ENCODE results near the gene NOP56.
A peak's percentile ranks its signal among the peaks of the same experiment; 100 is the strongest.
"Not testable (repeated sequence)": the region's sequence is repeated elsewhere in the genome, so short reads cannot be mapped to it uniquely, and the experiment has no call there.

The NOP56 gene

GRCh38 chr20:2643708-2644107 is 8.7 kb upstream of the NOP56 start:
- DNase-seq (ENCODE audit: low read depth in 2 of 2) = no peak

GRCh38 chr20:2652724-2653555 is 508 bp downstream of the NOP56 start:
- no peak for DNase-seq (ENCODE audit: low read depth in 2 of 2)

GRCh38 chr20:2653556-2654383 is 1.3 kb downstream of the NOP56 start:
- DNase-seq (ENCODE audit: low read depth in 2 of 2) = no peak

GRCh38 chr20:2654384-2654822 is 2.0 kb downstream of the NOP56 start:
- DNase-seq (ENCODE audit: low read depth in 2 of 2) = no peak

GRCh38 chr20:2654831-2655230 is 2.4 kb downstream of the NOP56 start:
- no peak for DNase-seq (ENCODE audit: low read depth in 2 of 2)

GRCh38 chr20:2655331-2656116 is 3.1 kb downstream of the NOP56 start:
- no peak for DNase-seq (ENCODE audit: low read depth in 2 of 2)

- no peak for DNase-seq (ENCODE audit: low read depth in 2 of 2)
These were observed 4.2 kb downstream of the NOP56 start for GRCh38 chr20:2656471-2657117.

- no peak for DNase-seq (ENCODE audit: low read depth in 2 of 2)
These were observed 4.8 kb downstream of the NOP56 start for GRCh38 chr20:2657241-2657640.

- DNase-seq (ENCODE audit: low read depth in 2 of 2) = no peak
These were observed 5.2 kb downstream of the NOP56 start for GRCh38 chr20:2657674-2658073.

- DNase-seq (ENCODE audit: low read depth in 2 of 2) = no peak
These were observed 6.3 kb downstream of the NOP56 start for GRCh38 chr20:2658414-2659354.

- DNase-seq (ENCODE audit: low read depth in 2 of 2) = no peak
These were observed 7.1 kb downstream of the NOP56 start for GRCh38 chr20:2659547-2659946.

GRCh38 chr20:2663364-2663886 is 11.0 kb downstream of the NOP56 start:
- no peak for DNase-seq (ENCODE audit: low read depth in 2 of 2)

- DNase-seq (ENCODE audit: low read depth in 2 of 2) = peak; percentile 86 to 88
These were observed 11.7 kb downstream of the NOP56 start, which contains the start of gene IDH3B for GRCh38 chr20:2663887-2664719. TSS of gene IDH3B (minus strand) at chr20:2664216. CDS start at chr20:2664188, 28 bp downstream.

GRCh38 chr20:2671977-2672376 is 19.5 kb downstream of the NOP56 start:
- DNase-seq (ENCODE audit: low read depth in 2 of 2) = no peak

- no peak for DNase-seq (ENCODE audit: low read depth in 2 of 2)
These were observed 20.0 kb downstream of the NOP56 start for GRCh38 chr20:2672446-2672845.

- DNase-seq (ENCODE audit: low read depth in 2 of 2) = no peak
These were observed 21.0 kb downstream of the NOP56 start for GRCh38 chr20:2673453-2673852.

- DNase-seq (ENCODE audit: low read depth in 2 of 2) = no peak
These were observed 27.6 kb downstream of the NOP56 start for GRCh38 chr20:2680046-2680445.

GRCh38 chr20:2682040-2682439 is 29.6 kb downstream of the NOP56 start:
- DNase-seq (ENCODE audit: low read depth in 2 of 2) = not testable (repeated sequence)

GRCh38 chr20:2684817-2685216 is 32.4 kb downstream of the NOP56 start:
- DNase-seq (ENCODE audit: low read depth in 2 of 2) = not testable (repeated sequence)

All from stimulated activated CD4-positive, alpha-beta T cell treated with anti-CD3 and anti-CD28 coated beads, Interleukin-12 subunit alpha, Interleukin-12 subunit beta, amount 100 ng/mL, for 24 hours (primary cell).